DND-41 (cell line): Measurements from ENCODE around the gene ANTXR2.

Experiments
- EZH2 ChIP-seq: IDR thresholded peaks from 3 replicates; pipeline ENCODE4 v1.6.1; 2012; ENCODE audit warnings: borderline replicate concordance, low read depth, mild to moderate bottlenecking, moderate library complexity, low read length, inconsistent platforms; ENCODE audit not compliant: severe bottlenecking
- TF ChIP-seq, protein P1 (sequence below): IDR thresholded peaks from 2 replicates; pipeline ENCODE4 v1.5.1; 2012; ENCODE audit warnings: borderline replicate concordance, low read length, moderate library complexity, mild to moderate bottlenecking; ENCODE audit not compliant: poor library complexity, severe bottlenecking; ENCODE audit errors: extremely low read depth

DNA sequence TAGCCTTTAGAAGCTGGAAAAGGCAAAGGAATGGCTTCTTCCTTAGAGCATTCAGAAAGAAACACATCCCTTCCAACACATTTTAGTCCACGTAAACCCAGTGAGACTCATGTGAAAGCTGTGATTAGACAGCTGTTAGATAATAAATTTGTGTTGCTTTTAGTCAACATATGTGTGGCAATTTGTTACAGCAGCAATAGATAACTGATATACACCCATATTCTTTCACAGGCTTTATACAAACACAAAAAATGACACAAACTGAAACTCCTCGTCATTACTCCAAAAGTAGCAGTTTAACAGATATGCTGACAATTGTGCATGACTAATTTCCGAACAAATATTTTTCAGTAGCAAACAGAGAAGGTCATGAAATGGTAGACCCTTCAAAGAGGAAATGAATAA, 65.3 kb downstream of the ANTXR2 start:
- TF ChIP-seq, protein P1, sequence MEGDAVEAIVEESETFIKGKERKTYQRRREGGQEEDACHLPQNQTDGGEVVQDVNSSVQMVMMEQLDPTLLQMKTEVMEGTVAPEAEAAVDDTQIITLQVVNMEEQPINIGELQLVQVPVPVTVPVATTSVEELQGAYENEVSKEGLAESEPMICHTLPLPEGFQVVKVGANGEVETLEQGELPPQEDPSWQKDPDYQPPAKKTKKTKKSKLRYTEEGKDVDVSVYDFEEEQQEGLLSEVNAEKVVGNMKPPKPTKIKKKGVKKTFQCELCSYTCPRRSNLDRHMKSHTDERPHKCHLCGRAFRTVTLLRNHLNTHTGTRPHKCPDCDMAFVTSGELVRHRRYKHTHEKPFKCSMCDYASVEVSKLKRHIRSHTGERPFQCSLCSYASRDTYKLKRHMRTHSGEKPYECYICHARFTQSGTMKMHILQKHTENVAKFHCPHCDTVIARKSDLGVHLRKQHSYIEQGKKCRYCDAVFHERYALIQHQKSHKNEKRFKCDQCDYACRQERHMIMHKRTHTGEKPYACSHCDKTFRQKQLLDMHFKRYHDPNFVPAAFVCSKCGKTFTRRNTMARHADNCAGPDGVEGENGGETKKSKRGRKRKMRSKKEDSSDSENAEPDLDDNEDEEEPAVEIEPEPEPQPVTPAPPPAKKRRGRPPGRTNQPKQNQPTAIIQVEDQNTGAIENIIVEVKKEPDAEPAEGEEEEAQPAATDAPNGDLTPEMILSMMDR: no peak
- no peak for TF ChIP-seq EZH2
